Left lung (tissue), 10 donors: ENCODE measurements around the gene CD300LF. TPM values are rescaled to one million over a fixed set of nuclear protein-coding genes. Genes with fewer than 3 reads are reported as not detected.

Experiments
- ATAC-seq: fragments of 200-7000 bp; cut with Tn5 transposase; one replicate; pipeline ENCODE4 v1.9.1; 2020; ENCODE audit warnings: moderate library complexity
- DNase-seq, 4 donors: peaks; one replicate each; pipeline ENCODE4 v3.0.0-alpha.2; 2013 to 2020
- H3K27ac ChIP-seq, 2 donors: fragments of 200-600 bp; sonication (generic) in 1 of 2; one replicate each; pipeline versions ENCODE4 v1.5.0 to v1.8.0; 2020 to 2021
- H3K27me3 ChIP-seq, 2 donors: fragments of 200-600 bp; sonication (generic) in 1 of 2; one replicate each; pipeline versions ENCODE4 v1.5.0 to v1.8.0; 2020 to 2021
- H3K36me3 ChIP-seq, 2 donors: fragments of 200-600 bp; sonication (generic) in 1 of 2; one replicate each; pipeline versions ENCODE4 v1.5.0 to v1.8.0; 2020 to 2021
- H3K4me1 ChIP-seq, 2 donors: fragments of 200-600 bp; one replicate each; pipeline ENCODE4 v1.8.0; 2021
- H3K4me3 ChIP-seq, 2 donors: fragments of 200-600 bp; sonication (generic) in 1 of 2; one replicate each; pipeline versions ENCODE4 v1.5.0 to v1.8.0; 2020 to 2021; ENCODE audit warnings: mild to moderate bottlenecking in 1 of 2
- H3K9me3 ChIP-seq, 2 donors: fragments of 200-600 bp; sonication (generic) in 1 of 2; one replicate each; pipeline versions ENCODE4 v1.5.0 to v1.8.0; 2020 to 2021
- CTCF ChIP-seq, 2 donors: fragments of 200-600 bp; sonication (generic) in 1 of 2; IDR thresholded peaks; one replicate each; pipeline versions ENCODE4 v1.5.0 to v1.8.0; 2021; ENCODE audit warnings: antibody characterized with exemption in 2 of 2
- intact Hi-C, 2 donors: fragments of 100-400 bp; cut with DNase I; formaldehyde crosslinking; loops; one replicate each; pipeline versions ENCODE4 v1.11.2 to v1.14.2; 2022
- polyA plus RNA-seq, 6 donors: library from polyadenylated mRNA; unstranded; fragments of 120-200 nt; gene quantifications; one replicate each; pipeline ENCODE4 v1.2.1, GENCODE V29; 2013; ENCODE audit not compliant: insufficient read length in 6 of 6
- total RNA-seq, 2 donors: library from RNA; stranded (reverse); fragmentation: NEBNext Ultra II Directional; extraction: Animal tissue kit (Norgen Biotek cat#: 25700); gene quantifications; one replicate each; pipeline ENCODE4 v1.2.1, GENCODE V29; 2021
- donor health status: DM: no; HTN: yes; CAD: no.
- donor health status: DM: no; HTN: no; CAD: no.

CD300LF gene
- total and polyA plus RNA-seq, 8 donors, result 0.33 to 26.7 (median 0.76) TPM

- Histone ChIP-seq H3K9me3 (no peaks in the 10 kb centered on the region), H3K36me3 (no peaks in the 10 kb centered on the region), H3K4me3 (no peak overlapping the region), H3K27me3 (peaks cover 0 to 40% of the 10 kb centered on the region in 2 donors), H3K4me1 (peaks cover 0 to 7% of the 10 kb centered on the region in 2 donors), H3K27ac (no peak overlapping the region)
- no peak for TF ChIP-seq CTCF (IDR thresholded peaks at IDR 0.05)
- intact Hi-C loops, result loop anchor here in 1 of 2 donors (5.0 kb wide), 1 partner anchor 79 kb away; the partner anchor contains the start of gene RAB37
- ATAC-seq (no peak), DNase-seq (no peak)
These were observed 54.1 kb downstream of the CD300LF start for GRCh38 chr17:74658620-74659019.

GRCh38 chr17:74654742-74655141, 58.0 kb downstream of the CD300LF start:
- peaks cover 0 to 7% of the 10 kb centered on the region in 2 donors for H3K4me1 ChIP-seq

GRCh38 chr17:74652020-74652419, 60.7 kb downstream of the CD300LF start:
- Histone ChIP-seq H3K36me3 (no peaks in the 10 kb centered on the region), H3K9me3 (no peaks in the 10 kb centered on the region), H3K27me3 (peaks cover 0 to 77% of the 10 kb centered on the region in 2 donors), H3K4me1 (no peaks in the 10 kb centered on the region), H3K4me3 (no peak overlapping the region), H3K27ac (no peak overlapping the region)
- ATAC-seq, result no peak
- intact Hi-C loops, result no loop called here
- no peak for DNase-seq
- no peak for TF ChIP-seq CTCF (IDR thresholded peaks at IDR 0.05)

More at GRCh38 chr17:74654742-74655141, 58.0 kb downstream of the CD300LF start:
- Histone ChIP-seq H3K9me3 (no peaks in the 10 kb centered on the region), H3K36me3 (no peaks in the 10 kb centered on the region), H3K27me3 (peaks cover 0 to 77% of the 10 kb centered on the region in 2 donors), H3K4me3 (no peak overlapping the region), H3K27ac (no peak overlapping the region)
- no peak for DNase-seq
- TF ChIP-seq CTCF (IDR thresholded peaks at IDR 0.05), result no peak
- no peak for ATAC-seq
- intact Hi-C loops, result loop anchor here in 1 of 2 donors (5.0 kb wide), 1 partner anchor 83 kb away; the partner anchor contains the start of gene RAB37

GRCh38 chr17:74649909-74650308, 62.8 kb downstream of the CD300LF start:
- H3K36me3 ChIP-seq, result no peaks in the 10 kb centered on the region
- ATAC-seq (no peak), DNase-seq (no peak)
- no peak for TF ChIP-seq CTCF (IDR thresholded peaks at IDR 0.05)
- intact Hi-C loops, result no loop called here
- no peak overlapping the region for H3K4me3 ChIP-seq
- no peaks in the 10 kb centered on the region for H3K4me1 ChIP-seq
- H3K27me3 ChIP-seq, result peaks cover 0 to 84% of the 10 kb centered on the region in 2 donors
- no peaks in the 10 kb centered on the region for H3K9me3 ChIP-seq
- no peak overlapping the region for H3K27ac ChIP-seq

- no peak for TF ChIP-seq CTCF (IDR thresholded peaks at IDR 0.05)
- Histone ChIP-seq H3K4me1 (no peaks in the 10 kb centered on the region), H3K9me3 (no peaks in the 10 kb centered on the region), H3K4me3 (no peak overlapping the region), H3K36me3 (no peaks in the 10 kb centered on the region), H3K27me3 (peaks cover 0 to 72% of the 10 kb centered on the region in 2 donors), H3K27ac (no peak overlapping the region)
- ATAC-seq, result no peak
- intact Hi-C loops, result no loop called here
- no peak for DNase-seq
These were observed 64.7 kb downstream of the CD300LF start for GRCh38 chr17:74647871-74648672.
